HL-60 (cell line): ENCODE results near the gene NHLRC3.

Source experiments
- CTCF ChIP-seq: IDR thresholded peaks from one replicate; pipeline ENCODE4 v1.5.1; 2011; ENCODE audit warnings: low read length, control low read depth, inconsistent platforms; ENCODE audit not compliant: insufficient read depth
- GABPA ChIP-seq: IDR thresholded peaks from 2 replicates; pipeline ENCODE4 v1.6.1; 2012; ENCODE audit warnings: low read depth
- POLR2AphosphoS5 ChIP-seq: IDR thresholded peaks from 2 replicates; pipeline ENCODE4 v1.6.1; 2012; ENCODE audit warnings: low read depth
- REST ChIP-seq: IDR thresholded peaks from 2 replicates; pipeline ENCODE4 v1.6.1; 2012; ENCODE audit warnings: low read depth; ENCODE audit not compliant: insufficient replicate concordance
- SPI1 ChIP-seq: IDR thresholded peaks from 2 replicates; pipeline ENCODE4 v1.6.1; 2012; ENCODE audit warnings: low read depth, mild to moderate bottlenecking, borderline replicate concordance

GRCh38 chr13:39051157-39051556 is 12.9 kb downstream of the NHLRC3 start:
- TF ChIP-seq CTCF (peak; percentile 8), POLR2AphosphoS5 (no peak), REST (no peak), GABPA (no peak), SPI1 (no peak)
